CD8-positive, alpha-beta memory T cell (primary cell): Measurements from ENCODE around the gene EWSR1. TPM values are rescaled to one million over a fixed set of nuclear protein-coding genes. Genes with fewer than 3 reads are reported as not detected.
A peak's percentile ranks its signal among the peaks of the same experiment; 100 is the strongest.

Source experiments
- CTCF ChIA-PET: fragments of 350-600 bp; sonication (Branson Sonifier 250); formaldehyde crosslinking; loops from one replicate; lab custom pipeline; 2021; ENCODE audit warnings: antibody characterized with exemption; lab: Charles Lee
- POLR2A ChIA-PET: fragments of 350-600 bp; sonication (Branson Sonifier 250); formaldehyde crosslinking; loops from one replicate; lab custom pipeline; 2021; ENCODE audit warnings: antibody characterized with exemption; lab: Charles Lee
- DNase-seq, 5 donors: peaks; one replicate each; pipeline versions ENCODE4 v3.0.0 to v3.0.0-alpha.2; 2020 to 2022; ENCODE audit warnings: mixed read lengths in 1 of 5
- H3K27ac ChIP-seq: one replicate; pipeline ENCODE4 v1.7.0; 2013; ENCODE audit warnings: low read depth, mild to moderate bottlenecking, low read length, moderate library complexity
- H3K27me3 ChIP-seq: 2 replicates; pipeline ENCODE4 v1.7.0; 2013; ENCODE audit warnings: low read length, mild to moderate bottlenecking; ENCODE audit not compliant: insufficient read depth, poor library complexity, severe bottlenecking
- H3K36me3 ChIP-seq: 2 replicates; pipeline ENCODE4 v1.7.0; 2013; ENCODE audit warnings: mild to moderate bottlenecking, low read length, moderate library complexity; ENCODE audit not compliant: insufficient read depth
- H3K4me1 ChIP-seq: 2 replicates; pipeline ENCODE4 v1.7.0; 2013; ENCODE audit warnings: mild to moderate bottlenecking, low read length, moderate library complexity; ENCODE audit not compliant: insufficient read depth
- H3K4me3 ChIP-seq: 2 replicates; pipeline ENCODE4 v1.7.0; 2013; ENCODE audit warnings: mild to moderate bottlenecking, low read length
- H3K9me3 ChIP-seq: 2 replicates; pipeline ENCODE4 v1.7.0; 2013; ENCODE audit warnings: mild to moderate bottlenecking, low read length
- H3K27ac Mint-ChIP-seq, 8 donors: one replicate each; pipeline ENCODE4 v1.8.0; 2020 to 2021; ENCODE audit warnings: mixed read lengths in 8 of 8, mild to moderate bottlenecking in 6 of 8, inconsistent platforms in 3 of 8, moderate library complexity in 3 of 8
- H3K27me3 Mint-ChIP-seq, 2 donors: one replicate each; pipeline ENCODE4 v1.8.0; 2020 to 2021; ENCODE audit warnings: mixed read lengths in 2 of 2, mild to moderate bottlenecking in 1 of 2, moderate library complexity in 1 of 2
- H3K36me3 Mint-ChIP-seq, 3 donors: one replicate each; pipeline ENCODE4 v1.8.0; 2020 to 2021; ENCODE audit warnings: mixed read lengths in 3 of 3, inconsistent platforms in 1 of 3, mild to moderate bottlenecking in 1 of 3
- H3K4me1 Mint-ChIP-seq, 3 donors: one replicate each; pipeline ENCODE4 v1.8.0; 2020 to 2021; ENCODE audit warnings: mixed read lengths in 3 of 3, inconsistent platforms in 1 of 3, mild to moderate bottlenecking in 1 of 3
- H3K4me3 Mint-ChIP-seq, 7 donors: one replicate each; pipeline ENCODE4 v1.8.0; 2020 to 2021; ENCODE audit warnings: mixed read lengths in 7 of 7, mild to moderate bottlenecking in 6 of 7, moderate library complexity in 4 of 7, inconsistent platforms in 2 of 7
- H3K9me3 Mint-ChIP-seq, 5 donors: one replicate each; pipeline ENCODE4 v1.8.0; 2020 to 2022; ENCODE audit warnings: mixed read lengths in 5 of 5, mild to moderate bottlenecking in 3 of 5, moderate library complexity in 2 of 5, inconsistent platforms in 1 of 5
- polyA plus RNA-seq: library from polyadenylated mRNA; unstranded; fragments of 300-500 nt; fragmentation: Illumina TruSeq; gene quantifications from one replicate; pipeline ENCODE4 v1.2.3, GENCODE V29; 2021
- total RNA-seq, 2 experiments: library from RNA; stranded (reverse); gene quantifications; one replicate each; pipeline ENCODE4 v1.2.3, GENCODE V29; 2021

EWSR1 gene
- total and polyA plus RNA-seq, 3 experiments from 2014 or later: 219 to 327 (median 312) TPM

GRCh38 chr22:29334148-29334547 is 66.1 kb downstream of the EWSR1 start:
- H3K36me3 Mint-ChIP-seq: peaks cover 4 to 91% (median 12%) of the 10 kb centered on the region in 3 donors
- no peak for DNase-seq
- ChIA-PET CTCF (no interaction called here), POLR2A (no interaction called here)
- no peak overlapping the region for H3K4me3 Mint-ChIP-seq
- H3K27me3 Mint-ChIP-seq: peaks cover 0 to 1% of the 10 kb centered on the region in 2 donors
- no peaks in the 10 kb centered on the region for H3K27me3 ChIP-seq
- no peak overlapping the region for H3K4me3 ChIP-seq
- H3K9me3 Mint-ChIP-seq: no peaks in the 10 kb centered on the region
- H3K9me3 ChIP-seq: no peaks in the 10 kb centered on the region
- no peak overlapping the region for H3K27ac Mint-ChIP-seq
- H3K4me1 Mint-ChIP-seq: no peaks in the 10 kb centered on the region
- no peaks in the 10 kb centered on the region for H3K4me1 ChIP-seq
- H3K27ac ChIP-seq: no peak overlapping the region
- H3K36me3 ChIP-seq: peaks cover 12% of the 10 kb centered on the region

- DNase-seq: no peak
- Histone ChIP-seq H3K27me3 (no peaks in the 10 kb centered on the region), H3K27ac (no peak overlapping the region), H3K36me3 (peaks cover 12% of the 10 kb centered on the region), H3K9me3 (no peaks in the 10 kb centered on the region), H3K4me1 (no peaks in the 10 kb centered on the region), H3K4me3 (no peak overlapping the region)
- H3K36me3 Mint-ChIP-seq: peaks cover 5 to 91% (median 13%) of the 10 kb centered on the region in 3 donors
- H3K9me3 Mint-ChIP-seq: no peaks in the 10 kb centered on the region
- H3K4me3 Mint-ChIP-seq: no peak overlapping the region
- POLR2A ChIA-PET: no interaction called here
- peak overlapping the region in 1 of 8 donors; percentile 8 for H3K27ac Mint-ChIP-seq
- no peaks in the 10 kb centered on the region for H3K4me1 Mint-ChIP-seq
- CTCF ChIA-PET: no interaction called here
- peaks cover 0 to 1% of the 10 kb centered on the region in 2 donors for H3K27me3 Mint-ChIP-seq
Observed at GRCh38 chr22:29334696-29335344, 66.8 kb downstream of the EWSR1 start.

- H3K27ac ChIP-seq: no peak overlapping the region
- no peaks in the 10 kb centered on the region for H3K4me1 ChIP-seq
- peaks cover 5 to 91% (median 13%) of the 10 kb centered on the region in 3 donors for H3K36me3 Mint-ChIP-seq
- H3K9me3 ChIP-seq: no peaks in the 10 kb centered on the region
- no peaks in the 10 kb centered on the region for H3K9me3 Mint-ChIP-seq
- ChIA-PET CTCF (no interaction called here), POLR2A (no interaction called here)
- H3K4me3 ChIP-seq: no peak overlapping the region
- peaks cover 14% of the 10 kb centered on the region for H3K36me3 ChIP-seq
- peak overlapping the region in 1 of 8 donors; percentile 32 for H3K27ac Mint-ChIP-seq
- no peaks in the 10 kb centered on the region for H3K27me3 ChIP-seq
- DNase-seq: no peak
- H3K4me3 Mint-ChIP-seq: no peak overlapping the region
- H3K27me3 Mint-ChIP-seq: peaks cover 0 to 1% of the 10 kb centered on the region in 2 donors
- H3K4me1 Mint-ChIP-seq: no peaks in the 10 kb centered on the region
Observed at GRCh38 chr22:29335656-29336055, 67.6 kb downstream of the EWSR1 start.

- Mint-ChIP-seq H3K27ac (peak overlapping the region in 3 of 8 donors; percentile 2 to 54 (median 17)), H3K4me1 (no peaks in the 10 kb centered on the region), H3K9me3 (no peaks in the 10 kb centered on the region), H3K36me3 (peaks cover 5 to 91% (median 14%) of the 10 kb centered on the region in 3 donors), H3K4me3 (no peak overlapping the region), H3K27me3 (peaks cover 0 to 1% of the 10 kb centered on the region in 2 donors)
- no peaks in the 10 kb centered on the region for H3K4me1 ChIP-seq
- no peak for DNase-seq
- POLR2A ChIA-PET: no interaction called here
- H3K27me3 ChIP-seq: no peaks in the 10 kb centered on the region
- CTCF ChIA-PET: no interaction called here
- peaks cover 26% of the 10 kb centered on the region for H3K36me3 ChIP-seq
- H3K9me3 ChIP-seq: no peaks in the 10 kb centered on the region
- no peak overlapping the region for H3K27ac ChIP-seq
- H3K4me3 ChIP-seq: no peak overlapping the region
Observed at GRCh38 chr22:29336751-29337490, 68.9 kb downstream of the EWSR1 start.

GRCh38 chr22:29337631-29338284 is 69.7 kb downstream of the EWSR1 start:
- peaks cover 34% of the 10 kb centered on the region for H3K36me3 ChIP-seq
- CTCF ChIA-PET: no interaction called here
- H3K27ac Mint-ChIP-seq: peak overlapping the region in 2 of 8 donors; percentile 9 to 37
- H3K36me3 Mint-ChIP-seq: peaks cover 5 to 92% (median 15%) of the 10 kb centered on the region in 3 donors
- no peaks in the 10 kb centered on the region for H3K4me1 ChIP-seq
- H3K9me3 ChIP-seq: no peaks in the 10 kb centered on the region
- DNase-seq: no peak
- H3K27ac ChIP-seq: no peak overlapping the region
- H3K27me3 ChIP-seq: no peaks in the 10 kb centered on the region
- no peaks in the 10 kb centered on the region for H3K9me3 Mint-ChIP-seq
- POLR2A ChIA-PET: no interaction called here
- H3K4me3 ChIP-seq: no peak overlapping the region
- H3K27me3 Mint-ChIP-seq: no peaks in the 10 kb centered on the region
- no peaks in the 10 kb centered on the region for H3K4me1 Mint-ChIP-seq
- H3K4me3 Mint-ChIP-seq: no peak overlapping the region

- H3K36me3 Mint-ChIP-seq: peaks cover 5 to 94% (median 17%) of the 10 kb centered on the region in 3 donors
- H3K27ac Mint-ChIP-seq: no peak overlapping the region
- H3K4me3 Mint-ChIP-seq: no peak overlapping the region
- H3K36me3 ChIP-seq: peaks cover 39% of the 10 kb centered on the region
- H3K4me1 ChIP-seq: no peaks in the 10 kb centered on the region
- no peak overlapping the region for H3K4me3 ChIP-seq
- H3K9me3 ChIP-seq: no peaks in the 10 kb centered on the region
- H3K27me3 ChIP-seq: no peaks in the 10 kb centered on the region
- H3K4me1 Mint-ChIP-seq: no peaks in the 10 kb centered on the region
- POLR2A ChIA-PET: no interaction called here
- H3K27ac ChIP-seq: no peak overlapping the region
- no peaks in the 10 kb centered on the region for H3K27me3 Mint-ChIP-seq
- no peak for DNase-seq
- no peaks in the 10 kb centered on the region for H3K9me3 Mint-ChIP-seq
- CTCF ChIA-PET: no interaction called here
Observed at GRCh38 chr22:29338398-29338797, 70.3 kb downstream of the EWSR1 start.

- ChIA-PET CTCF (no interaction called here), POLR2A (no interaction called here)
- Mint-ChIP-seq H3K36me3 (peaks cover 5 to 95% (median 20%) of the 10 kb centered on the region in 3 donors), H3K4me1 (no peaks in the 10 kb centered on the region), H3K9me3 (no peaks in the 10 kb centered on the region), H3K27me3 (no peaks in the 10 kb centered on the region), H3K4me3 (no peak overlapping the region), H3K27ac (peak overlapping the region in 1 of 8 donors; percentile 15)
- Histone ChIP-seq H3K9me3 (no peaks in the 10 kb centered on the region), H3K36me3 (peaks cover 43% of the 10 kb centered on the region), H3K27ac (no peak overlapping the region), H3K27me3 (no peaks in the 10 kb centered on the region), H3K4me1 (no peaks in the 10 kb centered on the region), H3K4me3 (no peak overlapping the region)
- DNase-seq: no peak
Observed at GRCh38 chr22:29339381-29340235, 71.5 kb downstream of the EWSR1 start.
